IPS-NIHi7 (cell line): Measurements from ENCODE around the gene CYB561A3.

Experiments
- DNase-seq: peaks from one replicate; pipeline ENCODE4 v3.0.0; 2012; ENCODE audit warnings: mixed read lengths; ENCODE audit errors: extremely low spot score

The CYB561A3 gene

GRCh38 chr11:61345170-61345610, 16.5 kb downstream of the CYB561A3 start:
- DNase-seq, result no peak

GRCh38 chr11:61343792-61344745, 17.6 kb downstream of the CYB561A3 start:
- no peak for DNase-seq

- DNase-seq, result no peak
These were observed 19.4 kb downstream of the CYB561A3 start for GRCh38 chr11:61342207-61342803.

- DNase-seq, result no peak
These were observed 20.0 kb downstream of the CYB561A3 start for GRCh38 chr11:61341706-61342105.

- no peak for DNase-seq
These were observed 20.7 kb downstream of the CYB561A3 start for GRCh38 chr11:61340979-61341378.

GRCh38 chr11:61339490-61339878, 22.2 kb downstream of the CYB561A3 start:
- DNase-seq, result no peak

DNA sequence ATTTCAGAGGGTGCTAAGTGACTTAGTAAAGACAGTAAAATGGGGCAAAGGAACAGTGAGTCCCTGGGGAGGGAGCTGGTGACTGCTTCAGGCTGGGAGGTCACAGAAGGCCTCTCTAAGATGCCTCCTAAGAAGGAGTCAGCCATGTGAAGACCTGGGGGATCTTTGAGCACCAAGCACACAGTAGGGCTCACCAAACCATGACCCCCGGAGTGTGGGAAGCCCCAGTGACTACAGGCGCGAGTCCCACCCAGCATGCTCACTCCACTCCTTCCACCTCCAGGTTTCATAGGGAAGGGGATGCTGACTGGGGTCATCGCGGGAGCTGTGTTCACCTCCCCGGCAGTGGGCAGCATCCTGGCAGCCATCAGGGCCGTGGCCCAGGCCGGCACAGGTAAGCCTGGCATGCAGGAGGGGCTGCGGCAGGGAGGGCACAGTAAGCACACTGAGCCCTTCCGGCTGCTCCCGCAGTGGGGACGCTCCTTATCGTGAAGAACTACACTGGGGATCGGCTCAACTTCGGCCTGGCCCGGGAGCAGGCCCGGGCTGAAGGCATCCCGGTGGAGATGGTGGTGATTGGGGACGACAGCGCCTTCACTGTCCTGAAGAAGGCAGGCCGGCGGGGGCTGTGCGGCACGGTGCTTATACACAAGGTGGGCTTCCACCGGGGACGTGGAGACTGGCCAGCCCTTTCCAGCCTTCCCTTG, 22.7 kb downstream of the CYB561A3 start:
- no peak for DNase-seq

DNA sequence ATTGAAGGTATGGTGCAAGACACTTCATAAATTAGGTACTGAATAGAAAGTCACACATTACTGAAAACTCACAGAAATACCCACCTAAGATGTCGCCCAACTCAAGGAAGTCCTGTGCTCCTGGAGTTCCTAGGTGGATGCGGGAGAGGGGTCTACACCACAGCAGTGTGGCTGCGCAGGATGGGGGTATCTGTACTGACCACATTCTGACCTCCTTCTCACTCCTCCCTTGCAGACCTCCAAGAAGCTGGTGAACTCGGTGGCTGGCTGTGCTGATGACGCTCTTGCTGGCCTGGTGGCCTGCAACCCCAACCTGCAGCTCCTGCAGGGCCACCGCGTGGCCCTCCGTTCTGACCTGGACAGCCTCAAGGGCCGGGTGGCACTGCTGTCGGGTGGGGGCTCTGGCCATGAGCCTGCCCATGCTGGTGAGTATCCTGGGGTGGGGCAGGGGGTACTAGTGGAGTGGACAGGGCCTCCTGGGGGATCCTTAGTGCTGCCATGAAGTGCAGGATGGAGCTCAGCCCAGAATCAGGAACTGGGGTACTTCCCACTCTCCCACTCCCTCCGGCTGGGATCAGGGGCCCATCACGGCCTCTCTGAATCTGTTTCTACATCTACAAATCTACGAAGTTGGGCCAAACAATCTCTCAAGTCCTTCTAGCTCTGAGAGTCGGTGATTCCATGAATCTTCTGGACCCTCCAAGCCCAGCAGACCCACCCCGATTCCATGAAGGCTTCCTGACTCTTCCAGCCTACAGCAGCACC, 23.8 kb downstream of the CYB561A3 start:
- DNase-seq, result no peak

GRCh38 chr11:61336171-61336935, 25.3 kb downstream of the CYB561A3 start:
- peak; percentile 96 for DNase-seq

DNA sequence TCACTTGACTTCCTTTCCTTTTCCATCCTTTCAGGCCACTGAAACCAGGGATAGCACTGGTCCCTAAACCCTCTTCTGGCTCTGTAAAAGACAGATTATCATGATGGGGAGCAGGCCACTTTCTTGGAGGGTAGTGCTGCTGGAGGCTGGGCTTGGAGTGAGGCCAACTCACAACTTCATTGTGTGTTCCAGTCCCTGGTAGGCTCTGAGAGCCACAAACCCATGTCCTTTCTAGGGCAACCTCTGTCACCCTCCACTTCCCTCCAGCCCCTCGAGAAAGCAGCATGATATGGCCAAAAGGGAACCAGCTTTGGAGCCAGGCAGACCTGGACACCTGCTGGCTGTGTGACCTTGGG, 26.3 kb downstream of the CYB561A3 start:
- no peak for DNase-seq

- no peak for DNase-seq
These were observed 27.0 kb downstream of the CYB561A3 start for GRCh38 chr11:61334434-61335354.

DNA sequence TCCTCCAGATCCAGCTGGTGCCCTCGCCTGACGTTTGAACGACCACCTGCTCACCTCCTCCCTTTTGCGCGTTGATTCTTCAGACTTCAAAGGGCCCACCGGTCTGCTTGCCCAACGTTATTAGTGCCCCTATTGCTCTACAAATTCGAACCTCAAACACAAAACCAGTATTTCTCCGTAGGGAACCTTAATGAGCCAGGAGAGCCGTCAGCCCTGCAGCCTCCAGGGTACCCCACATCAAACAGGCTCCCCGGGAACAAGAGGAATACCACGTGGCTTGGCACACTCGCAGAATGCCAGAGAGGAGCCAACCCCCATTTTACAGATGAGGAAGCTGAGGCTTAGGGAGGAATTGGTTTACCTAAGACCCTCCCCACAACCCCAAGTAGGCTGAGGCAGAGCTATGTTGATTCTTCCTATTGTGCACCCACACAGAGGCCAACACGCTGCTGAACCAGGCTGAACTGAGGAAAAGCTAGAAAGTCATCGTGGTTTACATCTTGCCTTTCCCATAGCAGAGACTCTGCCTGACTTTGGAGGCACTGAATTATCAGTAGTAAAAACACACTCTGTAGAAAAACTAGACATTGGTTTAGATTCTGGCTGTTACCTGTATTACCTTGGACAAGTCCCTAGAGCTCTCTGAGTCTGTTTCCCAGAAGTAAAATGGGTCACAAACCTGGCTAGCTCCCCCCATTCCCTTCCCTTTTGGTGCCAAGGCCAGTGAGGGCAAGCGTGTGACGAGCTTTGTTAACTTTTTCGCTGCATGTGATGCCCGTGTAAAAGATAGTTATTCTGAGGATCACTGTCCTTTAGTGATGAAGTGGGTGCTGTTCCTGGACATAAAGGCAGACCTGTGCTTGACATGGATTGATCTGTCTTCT, 27.9 kb downstream of the CYB561A3 start:
- no peak for DNase-seq

GRCh38 chr11:61332797-61333549, 28.7 kb downstream of the CYB561A3 start, which contains the start of the genes DDB1 and TKFC:
Gene DDB1 (minus strand): TSS chr11:61333105. CDS start chr11:61332968, 137 bp downstream.
Gene TKFC (plus strand): TSS chr11:61333228. CDS start chr11:61334729, 1,501 bp downstream.
- peak; percentile 99 for DNase-seq

DNA sequence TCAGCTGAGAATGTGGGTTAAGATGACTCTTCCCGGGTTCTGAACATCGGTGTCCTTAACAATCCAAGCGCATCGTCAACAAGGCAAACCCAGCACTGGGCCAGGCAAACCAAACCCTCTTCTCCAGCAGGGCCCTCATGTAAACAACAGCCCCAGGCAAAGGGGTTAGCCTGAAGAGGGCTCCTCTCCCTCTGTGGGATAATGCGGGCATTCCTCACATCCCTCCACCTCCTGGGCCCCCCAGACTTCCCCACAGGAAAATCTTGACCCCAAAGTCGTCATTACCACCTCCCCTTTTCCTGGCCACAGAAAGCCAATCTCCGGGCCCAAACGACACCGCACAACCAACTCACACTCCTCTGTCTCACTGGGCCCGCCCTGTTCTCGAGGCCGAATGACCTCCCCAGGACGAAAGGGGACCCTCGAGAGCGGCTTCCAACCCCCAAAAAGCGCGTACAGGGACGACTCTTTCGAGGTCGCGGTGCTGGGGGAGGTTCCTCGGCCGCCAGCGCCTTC, 29.3 kb downstream of the CYB561A3 start:
- peak; percentile 64 for DNase-seq

GRCh38 chr11:61331651-61332050, 30.0 kb downstream of the CYB561A3 start:
- DNase-seq, result no peak

GRCh38 chr11:61329871-61330270, 31.8 kb downstream of the CYB561A3 start:
- no peak for DNase-seq

DNA sequence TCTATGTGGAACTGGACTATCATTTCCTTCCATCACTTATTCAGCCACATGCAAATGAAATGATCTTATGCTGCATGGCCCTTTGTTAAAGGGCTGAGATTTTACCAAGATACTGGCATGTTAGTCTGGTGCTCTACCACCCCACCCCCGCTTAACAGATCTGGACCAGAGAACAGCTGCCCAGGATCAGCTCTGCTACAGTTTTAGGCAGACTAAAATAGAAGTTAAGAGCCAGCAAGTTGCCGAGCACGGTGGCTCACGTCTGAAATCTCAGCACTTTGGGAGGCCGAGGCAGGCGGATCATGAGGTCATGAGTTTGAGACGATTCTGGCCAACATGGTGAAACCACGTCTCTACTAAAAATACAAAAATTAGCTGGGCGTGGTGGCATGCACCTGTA, 33.3 kb downstream of the CYB561A3 start:
- DNase-seq, result no peak

DNA sequence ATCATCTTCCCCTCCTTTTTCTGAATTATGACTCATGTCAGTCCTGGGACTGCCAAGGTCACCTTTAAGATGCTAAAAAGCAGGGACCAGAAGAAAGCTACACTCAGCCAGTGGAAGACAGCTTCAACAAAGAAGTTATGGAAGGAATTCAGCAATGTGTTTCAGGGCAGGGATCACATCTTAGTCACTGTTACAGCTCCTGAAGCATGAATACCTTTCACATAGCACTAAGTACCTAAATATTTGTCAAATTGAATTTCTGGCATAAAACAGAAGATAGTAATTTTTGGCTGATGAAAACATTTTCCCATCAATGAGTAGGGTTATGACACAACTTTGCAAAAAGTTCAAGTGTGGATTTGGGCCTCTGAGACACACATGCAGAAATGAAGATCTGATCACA, 34.0 kb downstream of the CYB561A3 start:
- no peak for DNase-seq
